GM23338 (cell line): ENCODE data around the gene FGF8. TPM values are rescaled to one million over a fixed set of nuclear protein-coding genes. Genes with fewer than 3 reads are reported as not detected.

ENCODE experiments used
- ATAC-seq: fragments of 200-7000 bp; cut with Tn5 transposase; 3 replicates; pipeline ENCODE4 v1.9.1; 2020
- DNase-seq: peaks from one replicate; pipeline ENCODE4 v3.0.0-alpha.2; 2015; ENCODE audit warnings: low spot score
- H2AFZ ChIP-seq: fragments of 200-600 bp; sonication (generic); 2 replicates; pipeline ENCODE4 v1.8.0; 2016; ENCODE audit warnings: antibody characterized with exemption, mild to moderate bottlenecking, moderate library complexity
- H3F3A ChIP-seq: fragments of 200-600 bp; sonication (generic); replicated peaks from 2 replicates; pipeline ENCODE4 v1.8.0; 2017; ENCODE audit warnings: antibody characterized with exemption, mixed run types, low read depth
- H3K27ac ChIP-seq: fragments of 200-600 bp; sonication (generic); 2 replicates; pipeline ENCODE4 v1.6.1; 2016; ENCODE audit warnings: low read depth
- H3K27me3 ChIP-seq: fragments of 200-600 bp; sonication (generic); 2 replicates; pipeline ENCODE4 v1.8.0; 2016; ENCODE audit warnings: mild to moderate bottlenecking, mixed run types, moderate library complexity; ENCODE audit not compliant: insufficient read depth
- H3K36me3 ChIP-seq: fragments of 200-600 bp; sonication (generic); 2 replicates; pipeline ENCODE4 v1.8.0; 2016; ENCODE audit warnings: mild to moderate bottlenecking; ENCODE audit not compliant: insufficient read depth
- H3K4me1 ChIP-seq: fragments of 200-600 bp; sonication (generic); 2 replicates; pipeline ENCODE4 v1.8.0; 2016; ENCODE audit warnings: mild to moderate bottlenecking, moderate library complexity; ENCODE audit not compliant: insufficient read depth
- H3K4me2 ChIP-seq: fragments of 200-600 bp; sonication (generic); 2 replicates; pipeline ENCODE4 v1.7.1; 2017; ENCODE audit warnings: mixed run types
- H3K4me3 ChIP-seq: fragments of 200-600 bp; sonication (generic); 2 replicates; pipeline ENCODE4 v1.6.1; 2016; ENCODE audit warnings: mixed run types
- H3K79me2 ChIP-seq: fragments of 200-600 bp; sonication (generic); replicated peaks from 2 replicates; pipeline ENCODE4 v1.8.0; 2017; ENCODE audit warnings: mild to moderate bottlenecking; ENCODE audit not compliant: insufficient read depth
- H3K9me2 ChIP-seq: fragments of 200-600 bp; sonication (generic); 2 replicates; pipeline ENCODE4 v1.8.0; 2017; ENCODE audit not compliant: insufficient read depth
- H4K20me1 ChIP-seq: fragments of 200-600 bp; sonication (generic); replicated peaks from 2 replicates; pipeline ENCODE4 v1.8.0; 2017; ENCODE audit warnings: mild to moderate bottlenecking; ENCODE audit not compliant: insufficient read depth
- H3K27ac Mint-ChIP-seq: 2 replicates; pipeline ENCODE4 v1.8.0; 2020; ENCODE audit warnings: inconsistent platforms, mild to moderate bottlenecking, moderate library complexity, mixed read lengths
- H3K27me3 Mint-ChIP-seq: 3 replicates; pipeline ENCODE4 v1.8.0; 2022; ENCODE audit warnings: low read depth, mild to moderate bottlenecking, moderate library complexity, mixed read lengths, inconsistent platforms; ENCODE audit not compliant: insufficient read depth, poor library complexity
- H3K36me3 Mint-ChIP-seq: 3 replicates; pipeline ENCODE4 v1.8.0; 2021; ENCODE audit warnings: low read depth, mild to moderate bottlenecking, inconsistent platforms, moderate library complexity, mixed read lengths
- H3K4me1 Mint-ChIP-seq: 3 replicates; pipeline ENCODE4 v1.8.0; 2020; ENCODE audit warnings: mild to moderate bottlenecking, inconsistent platforms, mixed read lengths
- H3K4me3 Mint-ChIP-seq: 3 replicates; pipeline ENCODE4 v1.8.0; 2021; ENCODE audit warnings: moderate library complexity, mild to moderate bottlenecking, inconsistent platforms, mixed read lengths
- H3K9me3 Mint-ChIP-seq: 3 replicates; pipeline ENCODE4 v1.8.0; 2020; ENCODE audit warnings: moderate library complexity, mild to moderate bottlenecking, inconsistent platforms, mixed read lengths
- CREB1 ChIP-seq: fragments of 250-450 bp; sonication (Bioruptor Pico); IDR thresholded peaks from 2 replicates; pipeline ENCODE4 v1.5.0; 2020; ENCODE audit warnings: low read depth, mild to moderate bottlenecking, moderate library complexity
- EZH2 ChIP-seq: fragments of 200-600 bp; sonication (generic); IDR thresholded peaks from one replicate; pipeline ENCODE4 v1.8.0; 2017; ENCODE audit warnings: antibody characterized with exemption, mild to moderate bottlenecking, low read depth; ENCODE audit not compliant: unreplicated experiment
- EZH2phosphoT487 ChIP-seq: fragments of 200-600 bp; sonication (generic); IDR thresholded peaks from one replicate; pipeline ENCODE4 v1.8.1; 2018; ENCODE audit warnings: antibody characterized with exemption; ENCODE audit not compliant: unreplicated experiment
- JUNB ChIP-seq: IDR thresholded peaks from one replicate; pipeline ENCODE4 v1.6.1; 2016; ENCODE audit warnings: antibody characterized with exemption; ENCODE audit not compliant: unreplicated experiment
- NANOG ChIP-seq: IDR thresholded peaks from 2 replicates; pipeline ENCODE4 v1.6.1; 2016; ENCODE audit warnings: antibody characterized with exemption, borderline replicate concordance
- POLR2AphosphoS5 ChIP-seq: IDR thresholded peaks from 2 replicates; pipeline ENCODE4 v1.6.1; 2016; ENCODE audit warnings: antibody characterized with exemption, low read depth
- STAT1 ChIP-seq: IDR thresholded peaks from one replicate; pipeline ENCODE4 v1.6.1; 2016; ENCODE audit warnings: antibody characterized with exemption; ENCODE audit not compliant: unreplicated experiment
- ZNF114 ChIP-seq: fragments of 250-450 bp; sonication (Bioruptor Pico); IDR thresholded peaks from 2 replicates; pipeline ENCODE4 v1.5.0; 2020; ENCODE audit warnings: mild to moderate bottlenecking, moderate library complexity
- ZNF331 ChIP-seq: fragments of 250-450 bp; sonication (Bioruptor Pico); IDR thresholded peaks from 2 replicates; pipeline ENCODE4 v1.5.0; 2020; ENCODE audit warnings: low read depth, mild to moderate bottlenecking, moderate library complexity
- polyA plus RNA-seq: library from polyadenylated mRNA; unstranded; fragments of >200 nt; fragmentation: Nextera tagmentation; extraction: Ambion mirVana; gene quantifications from 2 replicates; pipeline ENCODE4 v1.2.1, GENCODE V29; 2016
- total RNA-seq: library from RNA; depleted of rRNA; stranded (reverse); fragments of >200 nt; shearing (Covaris generic); gene quantifications from 2 replicates; pipeline ENCODE4 v1.2.3, GENCODE V29; 2014
- TF ChIP-seq, protein P1 (sequence below): IDR thresholded peaks from one replicate; pipeline ENCODE4 v1.6.1; 2018; ENCODE audit warnings: antibody characterized with exemption; ENCODE audit not compliant: unreplicated experiment
- TF ChIP-seq, protein P2 (sequence below): IDR thresholded peaks from 2 replicates; pipeline ENCODE4 v1.6.1; 2016; ENCODE audit warnings: antibody characterized with exemption
- TF ChIP-seq, protein P3 (sequence below), 2 experiments: fragments of 200-600 bp in 1 of 2; sonication (generic) in 1 of 2; conservative IDR thresholded peaks; 2 replicates each; pipeline versions ENCODE4 v1.5.1 to v1.6.1; 2016 to 2017; ENCODE audit warnings: antibody characterized with exemption in 2 of 2, low read depth in 2 of 2, mild to moderate bottlenecking in 2 of 2, moderate library complexity in 1 of 2
- TF ChIP-seq, protein P4 (sequence below): fragments of 250-450 bp; sonication (Bioruptor Pico); IDR thresholded peaks from 2 replicates; pipeline ENCODE4 v1.5.0; 2020; ENCODE audit warnings: mild to moderate bottlenecking, moderate library complexity

Gene FGF8
- total and polyA plus RNA-seq, 2 experiments from 2014 or later, result 1.6 to 6.2 TPM

DNA sequence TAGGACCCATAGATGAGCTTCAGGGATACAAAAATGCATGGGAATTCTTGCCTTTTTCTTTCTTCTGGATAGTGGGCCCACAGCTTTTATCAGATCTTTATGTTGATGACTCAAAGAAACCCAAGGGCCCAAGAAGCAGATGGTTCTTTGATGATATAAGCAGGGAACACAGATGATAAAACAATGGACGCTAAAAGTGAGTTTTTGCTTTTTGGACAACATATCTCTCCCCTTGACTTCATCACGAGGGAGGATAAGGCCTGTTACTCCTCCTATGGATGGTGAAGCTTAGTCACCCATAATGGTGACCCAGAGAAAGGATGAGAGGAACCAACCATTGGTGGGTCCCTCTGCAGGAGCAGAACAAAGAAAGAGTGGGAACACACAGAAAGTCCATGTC lies 48.8 kb upstream of the FGF8 start:
- no peaks in the 10 kb centered on the region; the same call in 2 of the 3 replicates for H3K9me3 Mint-ChIP-seq
- H3K4me2 ChIP-seq, result no peak overlapping the region

More for the DNA sequence above, 48.8 kb upstream of the FGF8 start:
- ATAC-seq (no peak), DNase-seq (no peak)
- Histone ChIP-seq H4K20me1 (peaks cover 4% of the 10 kb centered on the region), H3K27me3 (no peaks in the 10 kb centered on the region), H3K79me2 (peaks cover 6% of the 10 kb centered on the region), H3K4me1 (peaks cover 5% of the 10 kb centered on the region; the same call in 1 of the 2 replicates), H3K4me3 (no peak overlapping the region), H2AFZ (no peak overlapping the region), H3K9me2 (no peaks in the 10 kb centered on the region), H3F3A (peaks cover 4% of the 10 kb centered on the region), H3K36me3 (no peaks in the 10 kb centered on the region), H3K27ac (no peak overlapping the region)
- Mint-ChIP-seq H3K4me1 (peaks cover 5% of the 10 kb centered on the region), H3K4me3 (no peak overlapping the region), H3K27ac (no peak overlapping the region), H3K27me3 (peaks cover 8% of the 10 kb centered on the region), H3K36me3 (peaks cover 3% of the 10 kb centered on the region; the same call in 1 of the 3 replicates)
- TF ChIP-seq ZNF114 (CRISPR knock-in tag) (no peak), ZNF331 (CRISPR knock-in tag) (no peak), STAT1 (no peak), CREB1 (CRISPR knock-in tag) (no peak), NANOG (no peak), JUNB (no peak), EZH2phosphoT487 (no peak), POLR2AphosphoS5 (no peak), EZH2 (no peak)
- TF ChIP-seq, protein P1, sequence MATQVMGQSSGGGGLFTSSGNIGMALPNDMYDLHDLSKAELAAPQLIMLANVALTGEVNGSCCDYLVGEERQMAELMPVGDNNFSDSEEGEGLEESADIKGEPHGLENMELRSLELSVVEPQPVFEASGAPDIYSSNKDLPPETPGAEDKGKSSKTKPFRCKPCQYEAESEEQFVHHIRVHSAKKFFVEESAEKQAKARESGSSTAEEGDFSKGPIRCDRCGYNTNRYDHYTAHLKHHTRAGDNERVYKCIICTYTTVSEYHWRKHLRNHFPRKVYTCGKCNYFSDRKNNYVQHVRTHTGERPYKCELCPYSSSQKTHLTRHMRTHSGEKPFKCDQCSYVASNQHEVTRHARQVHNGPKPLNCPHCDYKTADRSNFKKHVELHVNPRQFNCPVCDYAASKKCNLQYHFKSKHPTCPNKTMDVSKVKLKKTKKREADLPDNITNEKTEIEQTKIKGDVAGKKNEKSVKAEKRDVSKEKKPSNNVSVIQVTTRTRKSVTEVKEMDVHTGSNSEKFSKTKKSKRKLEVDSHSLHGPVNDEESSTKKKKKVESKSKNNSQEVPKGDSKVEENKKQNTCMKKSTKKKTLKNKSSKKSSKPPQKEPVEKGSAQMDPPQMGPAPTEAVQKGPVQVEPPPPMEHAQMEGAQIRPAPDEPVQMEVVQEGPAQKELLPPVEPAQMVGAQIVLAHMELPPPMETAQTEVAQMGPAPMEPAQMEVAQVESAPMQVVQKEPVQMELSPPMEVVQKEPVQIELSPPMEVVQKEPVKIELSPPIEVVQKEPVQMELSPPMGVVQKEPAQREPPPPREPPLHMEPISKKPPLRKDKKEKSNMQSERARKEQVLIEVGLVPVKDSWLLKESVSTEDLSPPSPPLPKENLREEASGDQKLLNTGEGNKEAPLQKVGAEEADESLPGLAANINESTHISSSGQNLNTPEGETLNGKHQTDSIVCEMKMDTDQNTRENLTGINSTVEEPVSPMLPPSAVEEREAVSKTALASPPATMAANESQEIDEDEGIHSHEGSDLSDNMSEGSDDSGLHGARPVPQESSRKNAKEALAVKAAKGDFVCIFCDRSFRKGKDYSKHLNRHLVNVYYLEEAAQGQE, result no peak
- TF ChIP-seq, protein P2, sequence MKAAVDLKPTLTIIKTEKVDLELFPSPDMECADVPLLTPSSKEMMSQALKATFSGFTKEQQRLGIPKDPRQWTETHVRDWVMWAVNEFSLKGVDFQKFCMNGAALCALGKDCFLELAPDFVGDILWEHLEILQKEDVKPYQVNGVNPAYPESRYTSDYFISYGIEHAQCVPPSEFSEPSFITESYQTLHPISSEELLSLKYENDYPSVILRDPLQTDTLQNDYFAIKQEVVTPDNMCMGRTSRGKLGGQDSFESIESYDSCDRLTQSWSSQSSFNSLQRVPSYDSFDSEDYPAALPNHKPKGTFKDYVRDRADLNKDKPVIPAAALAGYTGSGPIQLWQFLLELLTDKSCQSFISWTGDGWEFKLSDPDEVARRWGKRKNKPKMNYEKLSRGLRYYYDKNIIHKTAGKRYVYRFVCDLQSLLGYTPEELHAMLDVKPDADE, result no peak
- TF ChIP-seq, protein P3, sequence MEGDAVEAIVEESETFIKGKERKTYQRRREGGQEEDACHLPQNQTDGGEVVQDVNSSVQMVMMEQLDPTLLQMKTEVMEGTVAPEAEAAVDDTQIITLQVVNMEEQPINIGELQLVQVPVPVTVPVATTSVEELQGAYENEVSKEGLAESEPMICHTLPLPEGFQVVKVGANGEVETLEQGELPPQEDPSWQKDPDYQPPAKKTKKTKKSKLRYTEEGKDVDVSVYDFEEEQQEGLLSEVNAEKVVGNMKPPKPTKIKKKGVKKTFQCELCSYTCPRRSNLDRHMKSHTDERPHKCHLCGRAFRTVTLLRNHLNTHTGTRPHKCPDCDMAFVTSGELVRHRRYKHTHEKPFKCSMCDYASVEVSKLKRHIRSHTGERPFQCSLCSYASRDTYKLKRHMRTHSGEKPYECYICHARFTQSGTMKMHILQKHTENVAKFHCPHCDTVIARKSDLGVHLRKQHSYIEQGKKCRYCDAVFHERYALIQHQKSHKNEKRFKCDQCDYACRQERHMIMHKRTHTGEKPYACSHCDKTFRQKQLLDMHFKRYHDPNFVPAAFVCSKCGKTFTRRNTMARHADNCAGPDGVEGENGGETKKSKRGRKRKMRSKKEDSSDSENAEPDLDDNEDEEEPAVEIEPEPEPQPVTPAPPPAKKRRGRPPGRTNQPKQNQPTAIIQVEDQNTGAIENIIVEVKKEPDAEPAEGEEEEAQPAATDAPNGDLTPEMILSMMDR (conservative IDR thresholded peaks at IDR 0.05; ENCODE audit: low read depth in 2 of 2), result no peak
- TF ChIP-seq, protein P4, sequence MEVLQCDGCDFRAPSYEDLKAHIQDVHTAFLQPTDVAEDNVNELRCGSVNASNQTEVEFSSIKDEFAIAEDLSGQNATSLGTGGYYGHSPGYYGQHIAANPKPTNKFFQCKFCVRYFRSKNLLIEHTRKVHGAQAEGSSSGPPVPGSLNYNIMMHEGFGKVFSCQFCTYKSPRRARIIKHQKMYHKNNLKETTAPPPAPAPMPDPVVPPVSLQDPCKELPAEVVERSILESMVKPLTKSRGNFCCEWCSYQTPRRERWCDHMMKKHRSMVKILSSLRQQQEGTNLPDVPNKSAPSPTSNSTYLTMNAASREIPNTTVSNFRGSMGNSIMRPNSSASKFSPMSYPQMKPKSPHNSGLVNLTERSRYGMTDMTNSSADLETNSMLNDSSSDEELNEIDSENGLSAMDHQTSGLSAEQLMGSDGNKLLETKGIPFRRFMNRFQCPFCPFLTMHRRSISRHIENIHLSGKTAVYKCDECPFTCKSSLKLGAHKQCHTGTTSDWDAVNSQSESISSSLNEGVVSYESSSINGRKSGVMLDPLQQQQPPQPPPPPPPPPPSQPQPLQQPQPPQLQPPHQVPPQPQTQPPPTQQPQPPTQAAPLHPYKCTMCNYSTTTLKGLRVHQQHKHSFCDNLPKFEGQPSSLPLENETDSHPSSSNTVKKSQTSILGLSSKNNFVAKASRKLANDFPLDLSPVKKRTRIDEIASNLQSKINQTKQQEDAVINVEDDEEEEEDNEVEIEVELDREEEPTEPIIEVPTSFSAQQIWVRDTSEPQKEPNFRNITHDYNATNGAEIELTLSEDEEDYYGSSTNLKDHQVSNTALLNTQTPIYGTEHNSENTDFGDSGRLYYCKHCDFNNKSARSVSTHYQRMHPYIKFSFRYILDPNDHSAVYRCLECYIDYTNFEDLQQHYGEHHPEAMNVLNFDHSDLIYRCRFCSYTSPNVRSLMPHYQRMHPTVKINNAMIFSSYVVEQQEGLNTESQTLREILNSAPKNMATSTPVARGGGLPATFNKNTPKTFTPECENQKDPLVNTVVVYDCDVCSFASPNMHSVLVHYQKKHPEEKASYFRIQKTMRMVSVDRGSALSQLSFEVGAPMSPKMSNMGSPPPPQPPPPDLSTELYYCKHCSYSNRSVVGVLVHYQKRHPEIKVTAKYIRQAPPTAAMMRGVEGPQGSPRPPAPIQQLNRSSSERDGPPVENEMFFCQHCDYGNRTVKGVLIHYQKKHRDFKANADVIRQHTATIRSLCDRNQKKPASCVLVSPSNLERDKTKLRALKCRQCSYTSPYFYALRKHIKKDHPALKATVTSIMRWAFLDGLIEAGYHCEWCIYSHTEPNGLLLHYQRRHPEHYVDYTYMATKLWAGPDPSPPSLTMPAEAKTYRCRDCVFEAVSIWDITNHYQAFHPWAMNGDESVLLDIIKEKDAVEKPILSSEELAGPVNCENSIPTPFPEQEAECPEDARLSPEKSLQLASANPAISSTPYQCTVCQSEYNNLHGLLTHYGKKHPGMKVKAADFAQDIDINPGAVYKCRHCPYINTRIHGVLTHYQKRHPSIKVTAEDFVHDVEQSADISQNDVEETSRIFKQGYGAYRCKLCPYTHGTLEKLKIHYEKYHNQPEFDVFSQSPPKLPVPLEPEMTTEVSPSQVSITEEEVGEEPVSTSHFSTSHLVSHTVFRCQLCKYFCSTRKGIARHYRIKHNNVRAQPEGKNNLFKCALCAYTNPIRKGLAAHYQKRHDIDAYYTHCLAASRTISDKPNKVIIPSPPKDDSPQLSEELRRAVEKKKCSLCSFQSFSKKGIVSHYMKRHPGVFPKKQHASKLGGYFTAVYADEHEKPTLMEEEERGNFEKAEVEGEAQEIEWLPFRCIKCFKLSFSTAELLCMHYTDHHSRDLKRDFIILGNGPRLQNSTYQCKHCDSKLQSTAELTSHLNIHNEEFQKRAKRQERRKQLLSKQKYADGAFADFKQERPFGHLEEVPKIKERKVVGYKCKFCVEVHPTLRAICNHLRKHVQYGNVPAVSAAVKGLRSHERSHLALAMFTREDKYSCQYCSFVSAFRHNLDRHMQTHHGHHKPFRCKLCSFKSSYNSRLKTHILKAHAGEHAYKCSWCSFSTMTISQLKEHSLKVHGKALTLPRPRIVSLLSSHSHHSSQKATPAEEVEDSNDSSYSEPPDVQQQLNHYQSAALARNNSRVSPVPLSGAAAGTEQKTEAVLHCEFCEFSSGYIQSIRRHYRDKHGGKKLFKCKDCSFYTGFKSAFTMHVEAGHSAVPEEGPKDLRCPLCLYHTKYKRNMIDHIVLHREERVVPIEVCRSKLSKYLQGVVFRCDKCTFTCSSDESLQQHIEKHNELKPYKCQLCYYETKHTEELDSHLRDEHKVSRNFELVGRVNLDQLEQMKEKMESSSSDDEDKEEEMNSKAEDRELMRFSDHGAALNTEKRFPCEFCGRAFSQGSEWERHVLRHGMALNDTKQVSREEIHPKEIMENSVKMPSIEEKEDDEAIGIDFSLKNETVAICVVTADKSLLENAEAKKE (CRISPR knock-in tag), result no peak
